SIG-M5 (cell line): Measurements from ENCODE around the gene GALNT15.

ENCODE experiments used
- DNase-seq: peaks from one replicate; lab custom pipeline; 2025; lab: John Stamatoyannopoulos, UW

The GALNT15 gene, protein sequence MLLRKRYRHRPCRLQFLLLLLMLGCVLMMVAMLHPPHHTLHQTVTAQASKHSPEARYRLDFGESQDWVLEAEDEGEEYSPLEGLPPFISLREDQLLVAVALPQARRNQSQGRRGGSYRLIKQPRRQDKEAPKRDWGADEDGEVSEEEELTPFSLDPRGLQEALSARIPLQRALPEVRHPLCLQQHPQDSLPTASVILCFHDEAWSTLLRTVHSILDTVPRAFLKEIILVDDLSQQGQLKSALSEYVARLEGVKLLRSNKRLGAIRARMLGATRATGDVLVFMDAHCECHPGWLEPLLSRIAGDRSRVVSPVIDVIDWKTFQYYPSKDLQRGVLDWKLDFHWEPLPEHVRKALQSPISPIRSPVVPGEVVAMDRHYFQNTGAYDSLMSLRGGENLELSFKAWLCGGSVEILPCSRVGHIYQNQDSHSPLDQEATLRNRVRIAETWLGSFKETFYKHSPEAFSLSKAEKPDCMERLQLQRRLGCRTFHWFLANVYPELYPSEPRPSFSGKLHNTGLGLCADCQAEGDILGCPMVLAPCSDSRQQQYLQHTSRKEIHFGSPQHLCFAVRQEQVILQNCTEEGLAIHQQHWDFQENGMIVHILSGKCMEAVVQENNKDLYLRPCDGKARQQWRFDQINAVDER

DNA sequence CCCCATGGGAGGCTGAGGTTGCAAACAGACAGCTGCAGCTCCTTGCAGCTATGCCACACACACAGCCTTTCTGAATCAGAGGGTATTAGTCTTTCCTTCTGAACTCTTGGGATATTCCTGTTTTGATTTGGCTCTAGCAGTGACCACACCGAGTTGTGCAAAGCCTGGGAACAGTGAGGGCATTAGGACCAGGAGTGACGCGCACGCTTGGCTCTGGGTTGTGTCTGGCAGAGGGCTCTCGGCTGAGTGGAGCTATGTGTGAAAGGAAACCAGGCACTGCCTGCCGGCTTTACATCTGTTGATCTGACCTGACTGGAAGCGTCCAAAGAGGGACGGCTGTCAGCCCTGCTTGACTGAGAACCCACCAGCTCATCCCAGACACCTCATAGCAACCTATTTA is at the start of gene GALNT15:
Gene GALNT15 (plus strand): TSS at position 292 of the 400 bp plus-strand sequence. CDS start 472 bp downstream, outside the sequence.
- DNase-seq: no peak

- DNase-seq: no peak
Observed at GRCh38 chr3:16126634-16127033, 47.8 kb upstream of the GALNT15 start.

GRCh38 chr3:16127249-16127648 is 47.2 kb upstream of the GALNT15 start:
- DNase-seq: no peak

- DNase-seq: no peak
Observed at GRCh38 chr3:16130066-16130465, 44.4 kb upstream of the GALNT15 start.

GRCh38 chr3:16132190-16132589 is 42.3 kb upstream of the GALNT15 start:
- DNase-seq: no peak

DNA sequence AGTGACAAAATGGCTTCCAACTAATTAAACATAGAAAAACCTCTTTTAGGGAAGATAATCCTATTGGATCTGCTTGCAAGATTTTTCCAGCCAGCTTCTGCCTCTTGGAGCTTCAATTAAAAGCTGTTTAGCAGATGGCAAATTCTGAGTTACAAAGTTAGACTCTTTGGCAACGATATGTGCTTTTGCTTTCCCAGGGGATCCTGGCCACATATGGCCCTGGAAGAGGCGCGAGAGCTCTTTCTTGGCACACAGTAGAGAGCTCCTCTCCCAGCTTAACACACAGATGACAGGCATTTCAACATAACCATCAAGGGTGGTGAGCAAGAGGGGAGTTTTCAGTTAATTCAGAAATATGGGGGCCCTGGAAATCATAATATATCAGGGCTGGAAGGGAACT is 41.6 kb upstream of the GALNT15 start:
- no peak for DNase-seq

DNA sequence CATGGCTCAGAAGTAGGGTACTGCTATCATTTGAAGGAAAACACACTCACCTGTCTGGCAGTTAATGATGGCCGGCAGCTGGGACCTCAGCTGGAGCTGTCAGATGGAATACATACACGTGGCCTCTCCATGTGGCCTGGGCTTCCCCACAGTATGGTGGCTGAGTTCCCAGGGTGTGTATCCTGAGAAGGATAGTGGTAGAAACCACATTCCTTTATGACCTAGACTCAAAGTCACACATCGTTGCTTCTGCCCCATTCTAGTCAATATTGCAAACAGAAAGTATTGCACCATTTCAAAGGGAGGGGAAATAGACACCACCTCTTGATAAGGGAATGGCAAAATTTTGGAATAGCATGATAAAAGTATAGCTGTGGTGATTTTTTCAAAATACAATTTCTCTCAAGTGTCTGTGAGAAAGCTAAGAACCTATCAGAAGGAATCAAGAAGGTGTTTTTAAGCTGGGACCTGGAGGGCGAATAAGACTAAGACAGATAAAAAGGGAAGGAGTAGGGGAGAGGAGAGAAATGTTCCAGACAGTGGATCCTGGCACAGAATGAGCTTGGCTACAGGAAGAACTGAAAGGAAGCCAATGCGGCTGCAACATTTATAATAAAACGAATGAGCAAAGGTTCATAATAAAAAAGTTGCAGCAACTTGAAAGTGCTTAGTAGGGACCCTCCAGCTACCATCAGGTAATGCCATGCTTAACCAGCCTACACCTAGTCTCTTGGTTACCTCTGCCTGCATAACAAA is 40.1 kb upstream of the GALNT15 start:
- DNase-seq: no peak

DNA sequence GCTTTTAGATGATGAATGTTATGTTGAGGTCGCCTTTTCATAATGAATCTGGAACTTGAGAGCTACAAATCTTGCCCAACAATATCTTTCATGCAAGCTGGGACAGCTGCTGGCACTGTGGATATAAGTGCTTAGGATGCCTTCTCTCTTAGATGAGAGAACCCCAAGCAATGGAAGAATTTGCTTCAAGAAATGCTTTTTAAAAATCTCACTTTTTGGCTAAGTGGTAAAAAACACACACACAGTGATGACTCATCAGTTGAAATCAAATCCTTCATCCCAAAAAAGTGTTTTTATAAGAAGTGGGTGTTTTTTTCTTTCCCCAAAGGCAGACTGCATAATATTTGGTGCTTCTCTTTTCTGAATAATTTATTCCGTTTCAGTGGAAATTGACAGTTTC is 38.4 kb upstream of the GALNT15 start:
- DNase-seq: no peak

DNA sequence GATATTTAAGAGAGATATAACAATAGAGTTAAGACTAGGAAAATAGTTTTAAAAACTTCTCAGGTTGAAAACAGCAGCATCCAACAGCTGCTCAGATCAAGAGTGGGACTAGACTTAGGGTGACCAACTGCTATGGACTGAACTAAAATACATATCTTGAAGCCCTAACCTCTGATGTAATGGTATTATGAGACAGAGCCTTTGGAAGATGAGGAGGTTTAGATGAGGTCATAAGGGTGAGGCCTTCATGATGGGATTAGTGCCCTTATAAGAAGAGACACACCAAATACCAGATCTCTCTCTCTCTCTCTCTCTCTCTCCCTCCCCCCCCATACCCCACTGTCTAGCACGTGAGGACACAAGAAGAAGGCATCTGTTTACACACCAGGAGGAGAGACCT is 37.4 kb upstream of the GALNT15 start:
- DNase-seq: no peak

GRCh38 chr3:16137977-16138376 is 36.5 kb upstream of the GALNT15 start:
- no peak for DNase-seq

DNA sequence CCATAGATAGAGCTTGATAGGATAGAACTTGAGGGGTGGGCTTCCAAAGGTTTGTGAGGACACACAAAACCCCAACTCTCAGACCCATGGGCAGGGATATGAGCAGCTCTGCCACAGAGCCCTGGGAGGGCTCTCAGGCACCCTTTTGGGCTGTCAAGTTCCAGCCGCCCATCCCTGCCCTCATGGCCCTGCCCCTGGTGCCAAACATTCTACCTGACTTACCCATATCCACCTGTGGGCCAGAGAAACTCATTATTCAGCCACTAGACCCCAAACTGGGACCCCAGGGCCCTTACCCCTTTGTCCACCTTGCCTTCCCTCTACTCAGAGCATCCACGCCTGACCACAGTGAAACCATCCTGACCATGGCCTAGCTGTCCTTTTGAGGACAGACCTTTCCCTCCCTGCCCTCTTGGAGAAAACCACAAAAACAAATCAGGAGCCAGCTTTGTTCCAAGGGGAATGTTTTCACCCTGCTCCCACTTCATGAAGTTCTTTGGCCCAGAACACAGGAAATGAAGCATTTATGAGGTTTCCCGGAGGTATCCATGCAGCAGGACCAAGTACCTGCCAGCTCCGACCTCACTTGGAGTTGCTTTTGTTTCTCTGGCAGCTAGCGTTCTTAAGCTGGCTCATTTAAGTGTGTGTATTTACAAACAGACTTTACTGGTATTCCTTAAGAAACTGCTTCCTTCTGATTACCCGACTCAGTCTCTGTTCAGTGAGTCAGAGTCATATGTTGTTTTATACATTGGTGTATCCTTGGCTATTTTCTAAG is 34.2 kb upstream of the GALNT15 start:
- DNase-seq: no peak

- no peak for DNase-seq
Observed at GRCh38 chr3:16140894-16141285, 33.6 kb upstream of the GALNT15 start.

DNA sequence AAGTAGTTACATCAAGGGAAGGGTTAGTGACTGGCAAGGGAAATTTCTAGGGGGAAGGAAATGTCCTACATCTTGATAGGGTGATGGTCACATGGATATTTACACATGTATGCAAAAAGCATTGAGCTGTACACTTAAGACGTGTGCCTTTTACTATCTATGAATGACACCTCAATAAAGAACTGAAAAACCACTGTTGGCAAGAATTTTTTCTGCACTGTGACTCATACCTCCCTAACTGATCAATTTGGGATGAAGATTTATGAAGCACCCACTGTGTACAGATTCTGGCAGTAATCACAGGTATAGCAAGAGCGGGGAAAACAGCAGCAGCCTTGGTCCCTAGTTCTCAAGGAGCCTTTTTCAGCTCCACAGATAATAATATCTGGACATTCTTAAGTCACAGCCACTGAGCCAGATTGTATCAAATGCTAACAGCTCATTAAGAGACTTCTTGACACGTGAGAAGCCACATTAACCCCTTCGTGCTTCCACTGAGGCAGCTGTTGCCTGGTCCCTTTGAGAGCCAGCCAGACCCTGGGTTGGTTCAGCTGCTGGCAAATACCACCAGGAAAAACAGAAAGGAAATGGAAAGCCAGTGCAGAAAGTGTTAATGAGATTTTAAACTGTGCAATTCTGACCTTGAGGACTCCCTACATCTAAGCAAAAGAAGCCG is 32.0 kb upstream of the GALNT15 start:
- no peak for DNase-seq

GRCh38 chr3:16143861-16144447 is 30.5 kb upstream of the GALNT15 start:
- DNase-seq: no peak

DNA sequence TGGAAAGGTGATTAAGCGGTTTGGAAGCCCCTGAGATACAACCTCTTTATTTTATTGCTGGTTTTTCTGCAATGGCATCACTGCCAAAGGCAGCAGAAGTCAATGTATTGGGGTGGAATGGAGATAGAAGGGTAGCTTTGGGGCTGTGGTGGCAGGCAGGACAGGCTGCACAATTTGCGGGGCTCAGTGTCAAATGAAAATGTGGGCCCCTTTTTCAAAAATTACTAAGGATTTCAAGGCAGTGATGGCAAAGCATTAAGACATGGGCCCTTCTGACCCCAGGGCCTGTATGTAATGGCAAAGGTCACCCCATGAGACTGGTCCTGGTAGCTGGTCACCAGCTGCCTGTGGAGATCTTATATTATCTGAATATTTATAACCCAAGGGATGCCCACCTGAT is 29.3 kb upstream of the GALNT15 start:
- no peak for DNase-seq

DNA sequence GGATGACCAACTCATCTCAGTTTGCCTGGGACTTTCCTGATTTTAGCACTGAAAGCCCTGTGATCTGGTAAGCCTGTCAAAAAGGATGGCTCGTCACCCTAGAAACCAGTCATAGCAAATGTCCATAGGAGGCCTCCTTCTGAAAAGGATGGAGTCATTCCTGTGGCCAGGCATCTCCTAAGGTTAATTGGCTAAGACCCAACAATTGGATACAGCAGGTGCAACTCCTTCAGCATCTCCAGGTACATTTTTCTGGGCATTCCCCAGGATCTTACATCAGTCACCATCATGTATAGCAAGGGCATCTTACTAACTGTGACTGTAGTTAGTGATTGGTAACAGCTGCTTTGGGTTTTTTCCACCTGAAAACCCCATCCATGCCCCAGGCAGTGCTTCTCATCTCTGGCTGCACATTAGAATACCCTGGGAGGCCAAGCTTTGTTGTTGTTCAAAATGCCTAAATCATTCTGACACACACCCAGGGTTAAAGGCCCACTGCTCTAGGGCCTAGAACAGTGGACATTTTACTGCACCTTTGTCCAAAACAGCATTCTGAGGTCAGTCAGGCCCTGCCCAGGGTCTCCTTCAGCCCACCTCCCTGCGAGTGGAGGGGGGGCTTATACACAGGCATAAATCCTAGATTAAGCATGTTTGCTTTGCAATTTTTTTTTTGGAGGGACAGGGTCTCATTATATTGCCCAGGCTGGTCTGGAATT is 28.3 kb upstream of the GALNT15 start:
- DNase-seq: no peak

GRCh38 chr3:16147220-16147994 is 27.1 kb upstream of the GALNT15 start:
- DNase-seq: no peak

DNA sequence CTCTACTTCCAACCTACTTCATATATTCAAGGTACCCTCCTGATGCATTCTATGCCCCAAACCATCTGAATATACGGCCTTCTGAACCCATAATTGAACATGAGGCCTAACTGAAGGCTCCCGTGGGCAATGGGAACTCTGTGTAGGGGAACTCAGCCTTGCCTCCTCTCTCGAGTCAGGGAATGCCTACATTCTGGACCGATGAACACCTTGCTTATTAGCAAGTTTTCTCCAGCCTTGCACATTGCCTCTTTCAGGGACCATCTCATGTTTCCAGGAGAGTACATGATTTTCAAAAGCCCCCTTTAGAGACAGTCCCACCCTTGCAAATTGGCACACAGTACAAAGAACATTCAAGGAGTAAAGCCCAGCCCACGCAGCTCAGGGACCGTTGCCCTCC is 26.3 kb upstream of the GALNT15 start:
- no peak for DNase-seq

GRCh38 chr3:16148783-16149182 is 25.7 kb upstream of the GALNT15 start:
- no peak for DNase-seq

GRCh38 chr3:16150285-16150684 is 24.2 kb upstream of the GALNT15 start:
- no peak for DNase-seq
